ENCODE results near the gene ASGR1.

DNA sequence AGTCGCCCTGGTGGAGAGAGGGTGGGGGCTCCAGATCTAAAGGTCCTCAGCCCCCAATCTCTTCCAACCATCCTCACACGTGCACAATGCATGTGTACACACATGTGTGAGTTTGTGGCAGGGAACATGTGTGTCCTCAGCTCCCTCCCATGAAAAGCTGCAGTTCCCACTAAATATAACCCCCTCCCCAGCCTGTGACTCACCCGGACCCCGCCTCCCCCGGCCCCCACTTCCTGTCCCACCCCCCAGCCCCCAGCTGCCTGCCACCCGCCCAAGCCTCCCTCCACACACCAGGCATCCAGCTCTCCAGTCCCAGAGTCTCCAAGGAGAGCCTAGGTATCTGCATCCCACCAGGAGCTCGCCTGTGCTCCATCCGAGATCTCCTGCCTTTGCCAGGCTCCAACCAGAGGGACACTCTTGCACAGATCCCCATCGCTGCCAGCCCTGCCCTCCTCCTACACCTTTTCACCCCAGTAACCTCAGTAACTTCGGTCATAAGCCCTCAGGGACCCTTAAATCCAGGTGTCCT lies 36.5 kb upstream of the ASGR1 start:
- TF ChIP-seq, protein P1, sequence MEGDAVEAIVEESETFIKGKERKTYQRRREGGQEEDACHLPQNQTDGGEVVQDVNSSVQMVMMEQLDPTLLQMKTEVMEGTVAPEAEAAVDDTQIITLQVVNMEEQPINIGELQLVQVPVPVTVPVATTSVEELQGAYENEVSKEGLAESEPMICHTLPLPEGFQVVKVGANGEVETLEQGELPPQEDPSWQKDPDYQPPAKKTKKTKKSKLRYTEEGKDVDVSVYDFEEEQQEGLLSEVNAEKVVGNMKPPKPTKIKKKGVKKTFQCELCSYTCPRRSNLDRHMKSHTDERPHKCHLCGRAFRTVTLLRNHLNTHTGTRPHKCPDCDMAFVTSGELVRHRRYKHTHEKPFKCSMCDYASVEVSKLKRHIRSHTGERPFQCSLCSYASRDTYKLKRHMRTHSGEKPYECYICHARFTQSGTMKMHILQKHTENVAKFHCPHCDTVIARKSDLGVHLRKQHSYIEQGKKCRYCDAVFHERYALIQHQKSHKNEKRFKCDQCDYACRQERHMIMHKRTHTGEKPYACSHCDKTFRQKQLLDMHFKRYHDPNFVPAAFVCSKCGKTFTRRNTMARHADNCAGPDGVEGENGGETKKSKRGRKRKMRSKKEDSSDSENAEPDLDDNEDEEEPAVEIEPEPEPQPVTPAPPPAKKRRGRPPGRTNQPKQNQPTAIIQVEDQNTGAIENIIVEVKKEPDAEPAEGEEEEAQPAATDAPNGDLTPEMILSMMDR (IDR thresholded peaks at IDR 0.05), result no peak
- TF ChIP-seq POLR2A (IDR thresholded peaks at IDR 0.05) (no peak), EP300 (IDR thresholded peaks at IDR 0.05) (no peak)
